Adrenal gland (tissue), 12 donors: Measurements from ENCODE around the gene EXOC3L1. TPM values are rescaled to one million over a fixed set of nuclear protein-coding genes. Genes with fewer than 3 reads are reported as not detected.

Source experiments
- DNase-seq, 7 donors: peaks; one replicate each; pipeline ENCODE4 v3.0.0-alpha.2; 2019 to 2020
- H3K27ac ChIP-seq, 5 donors: fragments of 200-600 bp; sonication (generic) in 4 of 5; 1 replicate in 3 of 5; 2 replicates in 2 of 5; pipeline versions ENCODE4 v1.5.1 to v1.8.0; 2016 to 2020; ENCODE audit warnings: mild to moderate bottlenecking in 1 of 5
- H3K27me3 ChIP-seq: fragments of 200-600 bp; 2 replicates; pipeline ENCODE4 v1.8.0; 2021
- H3K36me3 ChIP-seq, 2 donors: fragments of 200-600 bp; replicated peaks in 1 of 2; 1 replicate in 1 of 2; 2 replicates in 1 of 2; pipeline versions ENCODE4 v1.5.1 to v1.8.0; 2018 to 2022
- H3K4me1 ChIP-seq, 2 donors: fragments of 200-600 bp; replicated peaks in 1 of 2; 1 replicate in 1 of 2; 2 replicates in 1 of 2; pipeline versions ENCODE4 v1.5.1 to v1.8.0; 2018 to 2021
- H3K4me3 ChIP-seq, 4 donors: fragments of 200-600 bp; sonication (generic) in 3 of 4; one replicate each; pipeline ENCODE4 v1.5.1; 2016 to 2018
- H3K9me3 ChIP-seq, 3 donors: fragments of 200-600 bp; sonication (generic) in 1 of 3; replicated peaks in 1 of 3; 1 replicate in 2 of 3; 2 replicates in 1 of 3; pipeline versions ENCODE4 v1.5.1 to v1.8.0; 2016 to 2021
- CTCF ChIP-seq, 6 experiments: fragments of 450-650 bp in 4 of 6; fragments of 200-600 bp in 2 of 6; sonication (generic) in 1 of 6; IDR thresholded peaks; 1 replicate in 5 of 6; 2 replicates in 1 of 6; pipeline versions ENCODE4 v1.5.1 to v1.8.0; 2016 to 2021; ENCODE audit warnings: antibody characterized with exemption in 6 of 6, mild to moderate bottlenecking in 2 of 6, moderate library complexity in 1 of 6
- POLR2A ChIP-seq, 2 donors: fragments of 450-650 bp; IDR thresholded peaks; one replicate each; pipeline ENCODE4 v1.6.1; 2017; ENCODE audit warnings: antibody characterized with exemption in 2 of 2, mild to moderate bottlenecking in 2 of 2, moderate library complexity in 1 of 2
- WGBS, 4 donors: extraction: QIAGEN DNeasy Blood & Tissue Kit in 2 of 4; methylation state at CpG; one replicate each; pipeline versions ENCODE4 v1.1.5 to v1.1.7; 2013 to 2017; 5-methylcytosine and 5-hydroxymethylcytosine counted together
- intact Hi-C, 2 donors: fragments of 100-400 bp; cut with DNase I; formaldehyde crosslinking; loops; one replicate each; pipeline versions ENCODE4 v1.14.1 to v1.15.0; 2022 to 2023
- microRNA counts, 2 donors: library from miRNA; unstranded; fragments of <30 nt; microRNA quantifications; one replicate each; lab custom pipeline; 2016
- microRNA-seq, 3 donors: library from miRNA; unstranded; fragments of <30 nt; microRNA quantifications; one replicate each; pipeline ENCODE4, GENCODE V29; 2017 to 2020
- polyA plus RNA-seq, 3 donors: library from polyadenylated mRNA; stranded (reverse); fragments of 200-250 nt in 2 of 3; fragments of 350-450 nt in 1 of 3; fragmentation: Illumina TruSeq in 1 of 3; extraction: RNeasy Lipid Tissue Mini Kit (QIAGEN cat#74804) in 1 of 3; gene quantifications; one replicate each; pipeline ENCODE4 v1.2.3, GENCODE V29; 2013 to 2014
- small RNA-seq, 2 donors: library from RNA; depleted of rRNA; stranded (forward); fragments of <200 nt; gene quantifications; one replicate each; pipeline ENCODE3, GENCODE V24; 2016
- total RNA-seq, 9 donors: library from RNA; depleted of rRNA in 4 of 9; stranded (reverse); fragments of >200 nt in 4 of 9; fragments of 120-200 nt in 1 of 9; fragmentation: NEBNext Ultra II Directional in 1 of 9; extraction: Animal tissue kit (Norgen Biotek cat#: 25700) in 1 of 9; gene quantifications; one replicate each; pipeline versions ENCODE4 v1.1.0 to v1.2.4, GENCODE V29; 2013 to 2023
- donor health status: healthy with polysubstance abuse.
- donor health status: Bipolar disorder and iron deficiency.
- donor health status: DM: yes; HTN: yes; CAD: no.
- donor health status: DM: no; HTN: no; CAD: no.
- donor health status: DM: no; HTN: no; CAD: no.
- donor health status: DM: yes; HTN: yes; CAD: no.

The EXOC3L1 gene
- total and polyA plus RNA-seq, 12 donors, result 0.71 to 27.2 (median 11.8) TPM

DNA sequence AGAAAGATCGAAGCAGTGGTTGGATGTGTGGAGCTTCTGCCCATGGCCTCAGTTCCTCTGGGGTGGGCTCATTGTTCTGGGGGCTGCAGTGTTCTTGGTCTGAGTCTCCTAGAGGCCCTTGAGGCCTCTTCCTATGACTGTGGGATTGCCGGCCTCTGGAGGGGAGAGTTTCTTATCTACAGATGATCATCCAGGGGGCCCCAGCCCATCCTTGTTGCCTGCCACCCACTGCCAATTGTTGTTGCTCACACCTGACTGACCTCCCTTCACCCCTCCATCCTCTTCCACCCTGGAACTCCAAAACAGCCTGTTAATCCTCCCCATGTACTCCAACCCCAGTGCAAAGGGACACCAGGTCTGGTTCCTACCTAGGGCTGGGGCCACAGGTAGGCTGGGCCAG is 45.0 kb downstream of the EXOC3L1 start:
- no peak for DNase-seq
- 86 to 95% (median 88%) methylated on average over 2 of the region's 2 CpGs for WGBS, 4 donors
- Histone ChIP-seq H3K4me1 (no peaks in the 10 kb centered on the region), H3K27me3 (no peaks in the 10 kb centered on the region), H3K36me3 (peaks cover 0 to 85% of the 10 kb centered on the region in 2 donors), H3K27ac (no peak overlapping the region), H3K9me3 (no peaks in the 10 kb centered on the region), H3K4me3 (no peak overlapping the region)
- intact Hi-C loops, result no loop called here
- TF ChIP-seq CTCF (IDR thresholded peaks at IDR 0.05) (no peak), POLR2A (IDR thresholded peaks at IDR 0.05) (no peak)

DNA sequence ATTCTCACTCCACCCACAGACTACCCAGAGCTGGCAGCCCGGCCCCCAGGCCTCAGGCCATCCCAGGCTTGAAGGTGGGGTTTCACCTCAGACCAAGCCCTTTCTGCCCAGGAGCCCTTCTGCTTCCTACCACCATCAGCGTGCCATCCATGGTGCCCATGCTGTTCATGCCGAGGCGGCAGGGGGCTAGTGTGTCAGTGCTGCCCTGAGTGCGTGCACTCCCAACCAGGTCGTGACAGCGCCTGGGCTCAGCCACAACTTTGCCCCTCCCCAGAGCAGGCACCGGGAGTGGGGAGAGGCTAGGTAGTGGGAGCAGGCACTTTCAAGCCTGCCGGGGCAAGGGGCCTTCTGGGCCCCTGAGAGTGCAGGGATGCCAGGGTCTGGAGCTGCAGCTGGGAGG is 47.6 kb downstream of the EXOC3L1 start:
- H3K4me1 ChIP-seq, result no peaks in the 10 kb centered on the region
- intact Hi-C loops, result no loop called here
- no peaks in the 10 kb centered on the region for H3K9me3 ChIP-seq
- WGBS, 4 donors, result 60 to 97% (median 94%) methylated on average over 1 to 9 of the region's 9 CpGs; no CpG with 5 or more reads in 1 of the 4 donors
- H3K4me3 ChIP-seq, result no peak overlapping the region
- no peak for DNase-seq
- H3K36me3 ChIP-seq, result peaks cover 0 to 90% of the 10 kb centered on the region in 2 donors
- TF ChIP-seq POLR2A (IDR thresholded peaks at IDR 0.05), result no peak
- TF ChIP-seq CTCF (IDR thresholded peaks at IDR 0.05), result no peak
- no peaks in the 10 kb centered on the region for H3K27me3 ChIP-seq
- H3K27ac ChIP-seq, result no peak overlapping the region

- no peaks in the 10 kb centered on the region for H3K27me3 ChIP-seq
- DNase-seq, result no peak
- H3K36me3 ChIP-seq, result peaks cover 0 to 90% of the 10 kb centered on the region in 2 donors
- H3K4me1 ChIP-seq, result no peaks in the 10 kb centered on the region
- no peaks in the 10 kb centered on the region for H3K9me3 ChIP-seq
- TF ChIP-seq POLR2A (IDR thresholded peaks at IDR 0.05), result no peak
- no peak for TF ChIP-seq CTCF (IDR thresholded peaks at IDR 0.05)
- intact Hi-C loops, result no loop called here
- H3K4me3 ChIP-seq, result no peak overlapping the region
- 96 to 98% (median 97%) methylated on average over 5 to 13 of the region's 13 CpGs for WGBS, 4 donors
- H3K27ac ChIP-seq, result no peak overlapping the region
Observed at GRCh38 chr16:67141391-67141790, 48.5 kb downstream of the EXOC3L1 start.

DNA sequence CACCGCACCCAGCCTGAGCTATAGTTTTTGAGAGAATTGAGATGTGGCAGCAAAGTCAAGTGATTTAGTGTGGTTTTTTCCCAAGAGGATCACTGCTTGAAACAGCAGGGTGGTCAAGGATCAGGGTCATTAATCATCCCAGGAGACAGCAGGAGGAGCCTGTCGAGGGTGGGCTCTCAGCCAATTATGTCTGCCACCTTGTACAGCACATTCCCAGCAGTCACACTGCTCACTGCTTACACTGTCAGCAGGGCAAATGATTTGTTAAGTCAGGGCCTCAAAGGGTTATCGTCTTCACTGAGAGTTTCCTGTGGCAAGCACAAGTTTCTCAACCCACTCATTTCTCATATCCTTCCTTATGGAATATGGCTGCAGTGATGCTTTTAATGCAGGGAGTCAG is 52.3 kb downstream of the EXOC3L1 start:
- intact Hi-C loops, result no loop called here
- TF ChIP-seq POLR2A (IDR thresholded peaks at IDR 0.05), result no peak
- TF ChIP-seq CTCF (IDR thresholded peaks at IDR 0.05), result no peak
- no peak overlapping the region for H3K27ac ChIP-seq
- H3K36me3 ChIP-seq, result peaks cover 0 to 90% of the 10 kb centered on the region in 2 donors
- DNase-seq, result no peak
- H3K4me3 ChIP-seq, result no peak overlapping the region
- WGBS, 4 donors, result 51 to 64% (median 54%) methylated on average over 2 to 3 of the region's 3 CpGs
- H3K9me3 ChIP-seq, result no peaks in the 10 kb centered on the region
- no peaks in the 10 kb centered on the region for H3K4me1 ChIP-seq
- H3K27me3 ChIP-seq, result no peaks in the 10 kb centered on the region

MicroRNAs encoded within 50 kb of the gene (microRNA counts, 767-probe panel; counts per million panel counts)
- microRNA hsa-miR-328 (lab: Ali Mortazavi, UCI), result 0 counts per million in 2 donors

Small RNA genes lying within 50 kb of the gene (microRNA-seq; reads per million reads assigned to microRNA genes)
- 230 to 1,595 (median 529) reads per million in 3 donors for gene MIR328

Small RNA genes lying within 50 kb of the gene (small RNA-seq; reads per million reads assigned to genes)
- 7.1 to 12.1 reads per million in 2 donors for gene MIR328

Other genes with a start within 250 kb of the EXOC3L1 start
- gene CES3, start 228.9 kb downstream of the EXOC3L1 start, total RNA-seq, result 1 to 10 TPM in 5 of 9 donors, under 1 TPM in 3, not detected in 1; 0.23 to 1.7 (median 1.2) TPM
- gene CES3, start 228.9 kb downstream of the EXOC3L1 start, polyA plus RNA-seq, result under 1 TPM; 0.22 to 0.67 (median 0.48) TPM
- 10 to 100 TPM in 7 of 9 donors, 1 to 10 TPM in 2; 4.4 to 31.0 (median 15.6) TPM for gene CES4A, start 201.5 kb downstream of the EXOC3L1 start, total RNA-seq
- gene CES4A, start 201.5 kb downstream of the EXOC3L1 start, polyA plus RNA-seq, result 100 to 1,000 TPM in 1 of 3 donors, 10 to 100 TPM in 1, 1 to 10 TPM in 1; 7.0 to 127 (median 80.3) TPM
- 10 to 100 TPM; 19.3 to 41.2 (median 31.5) TPM for gene CBFB, start 161.0 kb downstream of the EXOC3L1 start, total RNA-seq
- gene CBFB, start 161.0 kb downstream of the EXOC3L1 start, polyA plus RNA-seq, result 10 to 100 TPM; 13.0 to 20.9 (median 13.5) TPM
- 10 to 100 TPM; 12.6 to 27.4 (median 14.5) TPM for gene PHAF1, start 80.2 kb downstream of the EXOC3L1 start, total RNA-seq
- gene PHAF1, start 80.2 kb downstream of the EXOC3L1 start, polyA plus RNA-seq, result 10 to 100 TPM in 2 of 3 donors, 1 to 10 TPM in 1; 9.0 to 13.7 (median 10.4) TPM
- gene B3GNT9, start 39.1 kb downstream of the EXOC3L1 start, total RNA-seq, result 10 to 100 TPM in 8 of 9 donors, 1 to 10 TPM in 1; 2.9 to 52.1 (median 28.6) TPM
- 10 to 100 TPM in 2 of 3 donors, 1 to 10 TPM in 1; 6.4 to 15.0 (median 11.9) TPM for gene B3GNT9, start 39.1 kb downstream of the EXOC3L1 start, polyA plus RNA-seq
- 10 to 100 TPM; 14.4 to 62.7 (median 33.8) TPM for gene TRADD, start 30.2 kb downstream of the EXOC3L1 start, total RNA-seq
- 10 to 100 TPM in 2 of 3 donors, 1 to 10 TPM in 1; 4.1 to 30.5 (median 19.6) TPM for gene TRADD, start 30.2 kb downstream of the EXOC3L1 start, polyA plus RNA-seq
- 10 to 100 TPM in 7 of 9 donors, 1 to 10 TPM in 2; 3.6 to 58.3 (median 37.1) TPM for gene FBXL8, start 30.2 kb downstream of the EXOC3L1 start, total RNA-seq
- 10 to 100 TPM in 2 of 3 donors, 1 to 10 TPM in 1; 1.4 to 63.0 (median 27.3) TPM for gene FBXL8, start 30.2 kb downstream of the EXOC3L1 start, polyA plus RNA-seq
- gene HSF4, start 25.4 kb downstream of the EXOC3L1 start, total RNA-seq, result 100 to 1,000 TPM in 2 of 9 donors, 10 to 100 TPM in 6, 1 to 10 TPM in 1; 7.2 to 163 (median 39.8) TPM
- gene HSF4, start 25.4 kb downstream of the EXOC3L1 start, polyA plus RNA-seq, result 100 to 1,000 TPM in 2 of 3 donors, 1 to 10 TPM in 1; 5.9 to 700 (median 234) TPM
- 100 to 1,000 TPM in 5 of 9 donors, 10 to 100 TPM in 4; 36.4 to 162 (median 108) TPM for gene NOL3, start 19.6 kb downstream of the EXOC3L1 start, total RNA-seq
- 100 to 1,000 TPM in 2 of 3 donors, 10 to 100 TPM in 1; 58.3 to 168 (median 150) TPM for gene NOL3, start 19.6 kb downstream of the EXOC3L1 start, polyA plus RNA-seq
- 100 to 1,000 TPM in 1 of 9 donors, 10 to 100 TPM in 8; 16.5 to 107 (median 47.9) TPM for gene MATCAP1, start 6.2 kb downstream of the EXOC3L1 start, total RNA-seq
- gene MATCAP1, start 6.2 kb downstream of the EXOC3L1 start, polyA plus RNA-seq, result 100 to 1,000 TPM in 2 of 3 donors, 10 to 100 TPM in 1; 12.6 to 237 (median 112) TPM
- gene E2F4, start 2.0 kb upstream of the EXOC3L1 start, total RNA-seq, result 100 to 1,000 TPM in 1 of 9 donors, 10 to 100 TPM in 8; 47.7 to 122 (median 60.9) TPM
- gene E2F4, start 2.0 kb upstream of the EXOC3L1 start, polyA plus RNA-seq, result 10 to 100 TPM; 44.4 to 81.0 (median 77.3) TPM
- gene ELMO3, start 9.0 kb upstream of the EXOC3L1 start, total RNA-seq, result 1 to 10 TPM in 7 of 9 donors, under 1 TPM in 2; 0.61 to 5.4 (median 1.6) TPM
- gene ELMO3, start 9.0 kb upstream of the EXOC3L1 start, polyA plus RNA-seq, result 1 to 10 TPM in 2 of 3 donors, under 1 TPM in 1; 0.18 to 7.0 (median 4.6) TPM
- 10 to 100 TPM; 52.1 to 95.1 (median 68.7) TPM for gene TMEM208, start 37.0 kb upstream of the EXOC3L1 start, total RNA-seq
- gene TMEM208, start 37.0 kb upstream of the EXOC3L1 start, polyA plus RNA-seq, result 100 to 1,000 TPM in 2 of 3 donors, 10 to 100 TPM in 1; 75.3 to 289 (median 209) TPM
- 10 to 100 TPM; 17.3 to 86.3 (median 43.3) TPM for gene FHOD1, start 57.3 kb upstream of the EXOC3L1 start, total RNA-seq
- gene FHOD1, start 57.3 kb upstream of the EXOC3L1 start, polyA plus RNA-seq, result 100 to 1,000 TPM in 1 of 3 donors, 10 to 100 TPM in 2; 16.6 to 148 (median 96.4) TPM
- 1 to 10 TPM in 3 of 9 donors, under 1 TPM in 5, not detected in 1; 0.09 to 2.1 (median 0.62) TPM for gene SLC9A5, start 58.8 kb upstream of the EXOC3L1 start, total RNA-seq
- 1 to 10 TPM in 2 of 3 donors, under 1 TPM in 1; 0.20 to 2.8 (median 2.7) TPM for gene SLC9A5, start 58.8 kb upstream of the EXOC3L1 start, polyA plus RNA-seq
- 10 to 100 TPM in 5 of 9 donors, 1 to 10 TPM in 4; 4.1 to 25.7 (median 10.1) TPM for gene PLEKHG4, start 89.4 kb upstream of the EXOC3L1 start, total RNA-seq
- 10 to 100 TPM in 2 of 3 donors, 1 to 10 TPM in 1; 4.5 to 48.7 (median 27.5) TPM for gene PLEKHG4, start 89.4 kb upstream of the EXOC3L1 start, polyA plus RNA-seq
- gene KCTD19, start 136.6 kb upstream of the EXOC3L1 start, total RNA-seq, result 1 to 10 TPM in 1 of 9 donors, under 1 TPM in 1, not detected in 7; 0.04 to 3.2 TPM
- gene KCTD19, start 136.6 kb upstream of the EXOC3L1 start, polyA plus RNA-seq, result under 1 TPM; 0.07 to 0.80 (median 0.18) TPM
- gene LRRC36, start 136.7 kb upstream of the EXOC3L1 start, total RNA-seq, result 1 to 10 TPM in 1 of 9 donors, under 1 TPM in 3, not detected in 5; 0.15 to 4.7 (median 0.52) TPM
- gene LRRC36, start 136.7 kb upstream of the EXOC3L1 start, polyA plus RNA-seq, result 1 to 10 TPM in 1 of 3 donors, under 1 TPM in 2; 0.24 to 1.9 (median 0.61) TPM
- 10 to 100 TPM in 1 of 9 donors, 1 to 10 TPM in 7, not detected in 1; 1.1 to 12.8 (median 3.4) TPM for gene TPPP3, start 203.4 kb upstream of the EXOC3L1 start, total RNA-seq
- gene TPPP3, start 203.4 kb upstream of the EXOC3L1 start, polyA plus RNA-seq, result 10 to 100 TPM in 2 of 3 donors, 1 to 10 TPM in 1; 9.4 to 22.7 (median 16.6) TPM
- 10 to 100 TPM in 8 of 9 donors, 1 to 10 TPM in 1; 4.2 to 30.0 (median 13.6) TPM for gene ZDHHC1, start 226.3 kb upstream of the EXOC3L1 start, total RNA-seq
- gene ZDHHC1, start 226.3 kb upstream of the EXOC3L1 start, polyA plus RNA-seq, result 1 to 10 TPM; 1.3 to 8.5 (median 7.9) TPM
- 10 to 100 TPM in 2 of 9 donors, 1 to 10 TPM in 6, under 1 TPM in 1; 0.69 to 12.3 (median 6.2) TPM for gene HSD11B2, start 241.0 kb upstream of the EXOC3L1 start, total RNA-seq
- 1 to 10 TPM; 1.8 to 3.7 (median 3.5) TPM for gene HSD11B2, start 241.0 kb upstream of the EXOC3L1 start, polyA plus RNA-seq